ENCODE results near the gene SYTL4. TPM values are rescaled to one million over a fixed set of nuclear protein-coding genes. Genes with fewer than 3 reads are reported as not detected.
A peak's percentile ranks its signal among the peaks of the same experiment; 100 is the strongest.

Gene SYTL4
- total RNA-seq, 6 donors from 2014 or later: 7.4 to 26.2 (median 15.9) TPM

GRCh38 chrX:100677611-100678181 lies 54.2 kb downstream of the SYTL4 start:
- Histone ChIP-seq H3K27me3 (no peaks in the 10 kb centered on the region), H3K4me3 (no peak overlapping the region), H3K36me3 (no peaks in the 10 kb centered on the region), H3K9me3 (no peaks in the 10 kb centered on the region), H3K27ac (no peak overlapping the region), H3K4me1 (no peaks in the 10 kb centered on the region)
- TF ChIP-seq POLR2AphosphoS5 (IDR thresholded peaks at IDR 0.05) (no peak), POLR2A (IDR thresholded peaks at IDR 0.05) (no peak), CTCF (IDR thresholded peaks at IDR 0.05) (no peak), EP300 (IDR thresholded peaks at IDR 0.05) (no peak)
- 62 to 66% methylated on average over 5 of the region's 5 CpGs for WGBS, 2 donors
- DNase-seq (no peak), ATAC-seq (ENCODE audit: low FRiP score in 2 of 2) (peak in 1 of 2 donors; percentile 41)

GRCh38 chrX:100674705-100675104 lies 57.2 kb downstream of the SYTL4 start:
- Histone ChIP-seq H3K36me3 (no peaks in the 10 kb centered on the region), H3K4me3 (no peak overlapping the region), H3K27ac (no peak overlapping the region), H3K9me3 (no peaks in the 10 kb centered on the region), H3K27me3 (no peaks in the 10 kb centered on the region), H3K4me1 (no peaks in the 10 kb centered on the region)
- no peak for TF ChIP-seq CTCF (IDR thresholded peaks at IDR 0.05)
- no peak for TF ChIP-seq POLR2A (IDR thresholded peaks at IDR 0.05)
- TF ChIP-seq EP300 (IDR thresholded peaks at IDR 0.05): no peak
- no peak for TF ChIP-seq POLR2AphosphoS5 (IDR thresholded peaks at IDR 0.05)
- 60 to 75% methylated on average over 1 to 2 of the region's 2 CpGs for WGBS, 2 donors
- no peak for DNase-seq
- peak in 1 of 2 donors; percentile 31 for ATAC-seq (ENCODE audit: low FRiP score in 2 of 2)

- Histone ChIP-seq H3K4me1 (no peaks in the 10 kb centered on the region), H3K27me3 (no peaks in the 10 kb centered on the region), H3K36me3 (no peaks in the 10 kb centered on the region), H3K27ac (no peak overlapping the region), H3K9me3 (no peaks in the 10 kb centered on the region), H3K4me3 (no peak overlapping the region)
- ATAC-seq (ENCODE audit: low FRiP score in 2 of 2) (no peak), DNase-seq (no peak)
- 60 to 69% methylated on average over 3 of the region's 3 CpGs for WGBS, 2 donors
- TF ChIP-seq EP300 (IDR thresholded peaks at IDR 0.05) (no peak), POLR2A (IDR thresholded peaks at IDR 0.05) (no peak), POLR2AphosphoS5 (IDR thresholded peaks at IDR 0.05) (no peak), CTCF (IDR thresholded peaks at IDR 0.05) (no peak)
These were observed 58.4 kb downstream of the SYTL4 start for GRCh38 chrX:100673397-100673953.

- no peaks in the 10 kb centered on the region for H3K27me3 ChIP-seq
- ATAC-seq (ENCODE audit: low FRiP score in 2 of 2) (no peak), DNase-seq (no peak)
- no peak overlapping the region for H3K4me3 ChIP-seq
- TF ChIP-seq EP300 (IDR thresholded peaks at IDR 0.05) (no peak), POLR2AphosphoS5 (IDR thresholded peaks at IDR 0.05) (no peak), POLR2A (IDR thresholded peaks at IDR 0.05) (no peak), CTCF (IDR thresholded peaks at IDR 0.05) (no peak)
- no peaks in the 10 kb centered on the region for H3K36me3 ChIP-seq
- H3K27ac ChIP-seq: no peak overlapping the region
- H3K9me3 ChIP-seq: no peaks in the 10 kb centered on the region
- 63 to 84% methylated on average over 3 of the region's 3 CpGs for WGBS, 2 donors
- no peaks in the 10 kb centered on the region for H3K4me1 ChIP-seq
These were observed 59.0 kb downstream of the SYTL4 start for GRCh38 chrX:100672966-100673365.

GRCh38 chrX:100663642-100664041 lies 68.3 kb downstream of the SYTL4 start:
- H3K36me3 ChIP-seq: no peaks in the 10 kb centered on the region
- no peaks in the 10 kb centered on the region for H3K27me3 ChIP-seq
- no peaks in the 10 kb centered on the region for H3K9me3 ChIP-seq
- TF ChIP-seq CTCF (IDR thresholded peaks at IDR 0.05) (no peak), POLR2A (IDR thresholded peaks at IDR 0.05) (no peak), EP300 (IDR thresholded peaks at IDR 0.05) (no peak), POLR2AphosphoS5 (IDR thresholded peaks at IDR 0.05) (no peak)
- 49 to 60% methylated on average over 2 of the region's 2 CpGs for WGBS, 2 donors
- no peak for DNase-seq
- H3K4me1 ChIP-seq: no peaks in the 10 kb centered on the region
- ATAC-seq (ENCODE audit: low FRiP score in 2 of 2): no peak
- no peak overlapping the region for H3K27ac ChIP-seq
- H3K4me3 ChIP-seq: no peak overlapping the region

Measured in upper lobe of left lung (tissue), 6 donors.